Esophagus muscularis mucosa (tissue), 4 donors: ENCODE measurements around the gene BICC1.

ENCODE experiments used
- EP300 ChIP-seq: sonication (generic); formaldehyde crosslinking; IDR thresholded peaks from one replicate; pipeline ENCODE4 v1.6.1; 2017; ENCODE audit warnings: antibody characterized with exemption
- POLR2A ChIP-seq: fragments of 450-650 bp; IDR thresholded peaks from one replicate; pipeline ENCODE4 v1.6.1; 2017; ENCODE audit warnings: antibody characterized with exemption, moderate library complexity, mild to moderate bottlenecking, low read depth
- TF ChIP-seq, protein P1 (sequence below), 3 experiments: fragments of 200-600 bp in 2 of 3; fragments of 450-650 bp in 1 of 3; sonication (generic) in 2 of 3; IDR thresholded peaks; one replicate each; pipeline ENCODE4 v1.5.1; 2017 to 2019; ENCODE audit warnings: antibody characterized with exemption in 3 of 3, mild to moderate bottlenecking in 2 of 3, moderate library complexity in 1 of 3

DNA sequence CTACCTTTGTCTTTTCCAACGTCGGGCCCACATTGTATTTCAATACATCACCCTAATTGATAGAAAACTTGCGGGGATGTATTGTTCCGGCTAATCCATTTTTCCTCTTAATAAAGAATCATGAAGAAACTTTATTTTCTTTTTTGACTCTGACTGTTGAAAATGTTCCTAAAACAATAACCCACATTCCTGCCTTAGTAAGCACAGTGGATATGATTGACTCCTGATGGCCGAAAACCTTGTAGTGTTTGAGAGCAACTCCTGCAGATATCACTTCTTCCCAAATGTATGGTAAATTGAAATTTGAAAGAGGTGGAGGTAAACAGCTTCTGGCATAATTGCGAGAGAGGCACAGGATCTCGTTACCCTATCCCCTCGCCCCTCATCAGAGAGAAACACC is 65.7 kb downstream of the BICC1 start:
- TF ChIP-seq POLR2A (no peak), EP300 (no peak)
- TF ChIP-seq, protein P1, sequence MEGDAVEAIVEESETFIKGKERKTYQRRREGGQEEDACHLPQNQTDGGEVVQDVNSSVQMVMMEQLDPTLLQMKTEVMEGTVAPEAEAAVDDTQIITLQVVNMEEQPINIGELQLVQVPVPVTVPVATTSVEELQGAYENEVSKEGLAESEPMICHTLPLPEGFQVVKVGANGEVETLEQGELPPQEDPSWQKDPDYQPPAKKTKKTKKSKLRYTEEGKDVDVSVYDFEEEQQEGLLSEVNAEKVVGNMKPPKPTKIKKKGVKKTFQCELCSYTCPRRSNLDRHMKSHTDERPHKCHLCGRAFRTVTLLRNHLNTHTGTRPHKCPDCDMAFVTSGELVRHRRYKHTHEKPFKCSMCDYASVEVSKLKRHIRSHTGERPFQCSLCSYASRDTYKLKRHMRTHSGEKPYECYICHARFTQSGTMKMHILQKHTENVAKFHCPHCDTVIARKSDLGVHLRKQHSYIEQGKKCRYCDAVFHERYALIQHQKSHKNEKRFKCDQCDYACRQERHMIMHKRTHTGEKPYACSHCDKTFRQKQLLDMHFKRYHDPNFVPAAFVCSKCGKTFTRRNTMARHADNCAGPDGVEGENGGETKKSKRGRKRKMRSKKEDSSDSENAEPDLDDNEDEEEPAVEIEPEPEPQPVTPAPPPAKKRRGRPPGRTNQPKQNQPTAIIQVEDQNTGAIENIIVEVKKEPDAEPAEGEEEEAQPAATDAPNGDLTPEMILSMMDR (IDR thresholded peaks at IDR 0.05): no peak
